GM18498 (cell line): ENCODE measurements around the gene SLC15A1.
"Not testable (repeated sequence)": the region's sequence is repeated elsewhere in the genome, so short reads cannot be mapped to it uniquely, and the experiment has no call there.

Experiments
- ATAC-seq: cut with Tn5 transposase; IDR thresholded peaks from one replicate; pipeline ENCODE4 v1.9.1; 2021; ENCODE audit warnings: mild to moderate bottlenecking, moderate library complexity; ENCODE audit not compliant: unreplicated experiment

SLC15A1 gene

DNA sequence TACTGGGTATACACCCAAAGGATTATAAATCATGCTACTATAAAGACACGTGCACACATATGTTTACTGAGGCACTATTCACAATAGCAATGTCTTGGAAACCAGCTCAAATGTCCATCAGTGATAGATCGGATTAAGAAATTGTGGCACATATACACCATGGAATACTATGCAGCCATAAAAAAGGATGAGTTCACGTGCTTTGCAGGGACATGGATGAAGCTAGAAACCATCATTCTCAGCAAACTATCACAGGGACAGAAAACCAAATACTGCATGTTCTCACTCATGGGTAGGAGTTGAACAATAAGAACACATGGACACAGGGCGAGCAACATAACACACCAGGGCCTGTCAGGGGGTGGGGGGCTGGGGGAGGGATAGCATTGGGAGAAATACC is 2.0 kb upstream of the SLC15A1 start:
- not testable (repeated sequence) for ATAC-seq

- ATAC-seq, result no peak
Observed at GRCh38 chr13:98751861-98752466, 508 bp downstream of the SLC15A1 start.

- no peak for ATAC-seq
Observed at GRCh38 chr13:98751367-98751782, 1.1 kb downstream of the SLC15A1 start.

DNA sequence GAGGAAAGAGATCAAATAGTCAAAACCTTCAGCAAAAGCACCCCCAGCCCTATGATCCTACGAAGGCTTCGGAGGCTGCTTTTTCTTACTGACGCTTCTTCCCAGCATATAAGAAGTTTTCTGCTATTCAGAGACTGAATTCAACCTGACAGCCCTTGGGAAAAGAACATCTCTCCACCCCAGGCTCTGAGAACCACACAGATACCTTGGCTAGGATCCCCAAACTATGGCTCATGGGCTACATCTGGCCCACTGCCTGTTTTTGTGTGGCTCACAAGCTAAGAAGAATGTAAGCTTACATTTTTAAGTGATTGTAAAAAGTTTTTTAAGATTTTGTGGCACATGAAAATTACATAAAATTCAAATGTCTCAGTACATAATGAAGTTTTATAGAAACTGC is 3.0 kb downstream of the SLC15A1 start:
- no peak for ATAC-seq

GRCh38 chr13:98746968-98747367 is 5.5 kb downstream of the SLC15A1 start:
- no peak for ATAC-seq

- ATAC-seq, result no peak
Observed at GRCh38 chr13:98743377-98743776, 9.1 kb downstream of the SLC15A1 start.

- ATAC-seq, result no peak
Observed at GRCh38 chr13:98742961-98743360, 9.5 kb downstream of the SLC15A1 start.

DNA sequence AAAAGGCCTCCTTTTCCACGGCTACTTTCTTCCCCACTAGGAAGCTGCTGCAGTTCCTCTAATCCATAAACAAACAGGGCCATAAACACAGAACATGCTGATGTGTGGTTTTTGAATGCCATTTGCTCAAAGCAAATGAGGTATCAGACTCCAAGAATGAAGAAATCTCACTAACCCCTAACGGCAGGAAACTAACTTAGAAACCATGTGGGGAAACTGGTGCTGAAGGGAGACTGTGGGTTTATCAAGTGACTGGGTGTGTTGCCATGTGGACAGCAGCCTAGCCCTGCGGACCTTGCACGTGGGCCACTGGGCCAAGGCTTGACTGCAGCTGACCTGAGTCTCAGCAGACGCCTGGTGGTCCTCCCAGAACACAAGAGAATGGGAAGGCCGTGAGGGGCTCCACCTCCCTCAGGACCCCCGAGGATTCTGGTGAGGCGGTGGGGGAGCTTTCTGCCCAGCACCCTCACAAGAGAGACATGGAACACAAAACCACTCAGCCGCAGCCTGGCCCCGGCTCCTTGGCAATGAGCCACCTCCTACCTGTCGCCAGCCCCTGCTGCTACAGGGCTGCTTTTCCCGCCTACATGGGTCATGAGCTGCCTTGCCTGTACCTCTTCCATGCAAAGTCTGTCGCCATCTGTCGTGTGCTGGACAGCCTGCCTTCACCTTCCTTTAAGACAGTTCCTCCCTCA is 10.6 kb downstream of the SLC15A1 start:
- ATAC-seq, result no peak

- no peak for ATAC-seq
Observed at GRCh38 chr13:98740131-98740530, 12.3 kb downstream of the SLC15A1 start.

DNA sequence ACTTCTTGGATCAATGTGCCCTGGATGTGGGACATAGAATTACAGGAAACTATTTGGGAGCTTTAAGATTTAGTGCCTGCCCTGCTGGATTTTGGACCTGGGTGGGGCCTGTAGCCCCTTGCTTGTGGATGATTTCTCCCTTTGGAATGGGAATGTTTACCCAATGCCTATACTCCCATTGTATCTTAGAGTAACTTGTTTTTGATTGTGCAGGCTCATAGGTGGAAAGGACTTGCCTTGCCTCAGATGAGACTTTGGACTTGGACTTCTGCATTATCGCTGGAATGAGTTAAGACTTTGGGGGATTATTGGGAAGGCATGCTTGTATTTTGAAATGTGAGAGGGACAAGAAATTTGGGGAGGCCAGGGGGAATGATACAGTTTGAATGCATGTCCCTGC is 13.5 kb downstream of the SLC15A1 start:
- ATAC-seq, result no peak

DNA sequence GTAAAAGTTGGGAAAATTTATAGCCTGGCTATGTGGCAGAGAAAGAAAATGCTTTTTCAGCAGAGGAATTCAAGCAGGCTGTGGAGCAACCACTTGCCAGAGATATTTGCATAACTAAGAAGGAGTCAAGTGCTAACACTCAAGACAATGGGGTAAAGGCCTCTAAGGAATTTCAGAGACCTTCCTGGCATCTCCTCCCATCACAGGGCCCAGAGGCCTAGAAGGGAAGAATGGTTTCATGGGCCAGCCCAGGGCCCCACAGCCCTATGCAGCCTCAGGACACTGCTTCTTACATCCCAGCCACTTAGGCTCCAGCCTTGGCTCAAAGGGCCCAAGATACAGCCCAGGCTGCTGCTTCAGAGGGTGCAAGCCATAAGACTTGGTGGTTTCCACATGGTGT is 14.3 kb downstream of the SLC15A1 start:
- no peak for ATAC-seq

GRCh38 chr13:98731925-98732324 is 20.5 kb downstream of the SLC15A1 start:
- no peak for ATAC-seq

DNA sequence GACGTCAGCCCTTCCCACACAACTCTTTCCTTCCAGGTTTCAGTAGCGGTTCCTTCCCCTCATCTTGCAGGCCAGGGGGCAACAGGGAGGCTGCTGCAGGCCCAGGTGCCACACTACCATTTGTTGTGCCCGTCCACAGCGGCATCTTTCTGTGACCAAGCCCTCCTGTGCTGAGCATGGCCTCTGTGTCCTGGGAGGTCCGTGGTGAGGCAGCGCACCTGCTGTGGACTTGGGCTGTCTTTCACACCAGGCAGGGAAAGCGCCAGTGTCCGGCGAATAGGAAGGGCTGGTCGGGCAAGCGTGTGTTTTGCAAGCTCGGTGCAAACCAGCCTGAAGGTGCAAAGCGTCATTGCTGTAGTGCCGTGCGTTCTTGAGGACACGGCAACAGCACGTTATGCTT is 21.4 kb downstream of the SLC15A1 start:
- no peak for ATAC-seq

- ATAC-seq, result no peak
Observed at GRCh38 chr13:98730441-98730840, 22.0 kb downstream of the SLC15A1 start.

DNA sequence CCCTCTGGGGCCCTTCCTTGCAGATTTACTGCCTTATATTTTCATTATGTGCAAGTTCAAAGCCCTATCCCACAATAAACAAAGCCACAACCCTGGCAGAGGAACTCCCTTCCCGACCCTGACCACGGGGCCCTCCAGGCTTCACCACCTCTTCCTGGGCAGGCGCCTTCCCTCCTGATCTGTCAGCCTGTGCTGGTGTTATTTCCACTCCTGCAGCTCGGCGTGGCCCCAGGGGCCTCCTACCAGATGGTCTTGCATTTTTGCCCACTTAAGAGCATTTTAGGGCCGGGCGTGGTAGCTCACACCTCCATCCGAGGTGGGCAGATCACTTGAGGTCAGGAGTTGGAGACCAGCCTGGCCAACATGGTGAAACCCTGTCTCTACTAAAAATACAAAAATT is 22.8 kb downstream of the SLC15A1 start:
- no peak for ATAC-seq

- no peak for ATAC-seq
Observed at GRCh38 chr13:98722958-98723357, 29.5 kb downstream of the SLC15A1 start.

- no peak for ATAC-seq
Observed at GRCh38 chr13:98721825-98722510, 30.5 kb downstream of the SLC15A1 start.

- ATAC-seq, result no peak
Observed at GRCh38 chr13:98719527-98720250, 32.8 kb downstream of the SLC15A1 start.

GRCh38 chr13:98717891-98718290 is 34.6 kb downstream of the SLC15A1 start:
- no peak for ATAC-seq

DNA sequence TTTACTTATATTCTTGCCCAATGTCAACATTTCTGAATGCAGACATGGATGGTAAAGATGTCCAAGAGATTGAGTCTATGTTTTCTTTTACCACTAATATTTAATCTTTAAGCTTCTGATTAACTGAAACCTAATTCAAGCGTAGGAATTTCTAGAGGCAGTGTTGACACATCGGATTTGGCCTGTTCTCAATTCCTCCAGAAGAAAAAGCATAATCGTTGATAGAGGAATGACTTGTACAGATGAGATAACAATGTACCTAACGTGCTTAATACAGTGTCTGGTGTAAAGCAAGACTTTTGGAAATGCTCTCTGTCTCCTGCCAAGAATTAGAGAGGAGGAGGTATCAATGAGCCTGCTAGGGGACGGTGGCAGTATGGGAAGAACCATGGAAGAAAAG is 35.2 kb downstream of the SLC15A1 start:
- ATAC-seq, result no peak

DNA sequence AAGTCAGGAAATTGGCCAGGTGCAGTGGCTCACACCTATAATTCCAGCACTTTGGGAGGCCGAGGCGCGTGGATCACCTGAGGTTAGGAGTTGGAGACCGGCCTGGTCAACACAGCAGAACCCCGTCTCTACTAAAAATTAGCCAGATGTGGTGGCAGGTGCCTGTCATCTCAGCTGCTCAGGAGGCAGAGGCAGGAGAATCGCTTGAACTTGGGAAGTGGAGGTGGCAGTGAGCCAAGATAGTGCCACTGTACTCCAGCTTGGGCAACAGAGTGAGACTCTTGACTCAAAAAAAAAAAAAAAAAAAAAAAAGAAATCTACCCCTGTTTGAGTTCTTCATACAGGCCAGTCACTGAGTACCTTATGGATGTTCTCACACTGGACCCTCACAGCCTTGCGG is 42.0 kb downstream of the SLC15A1 start:
- ATAC-seq, result no peak
